GM06990 (cell line): ENCODE data around the gene KCNAB1.
A peak's percentile ranks its signal among the peaks of the same experiment; 100 is the strongest.

Experiments used
- DNase-seq: peaks from one replicate; pipeline ENCODE4 v3.0.0-alpha.2; 2011; ENCODE audit not compliant: insufficient read length; ENCODE audit errors: extremely low read depth
- H3K27me3 ChIP-seq: replicated peaks from 2 replicates; pipeline ENCODE4 v1.6.0; 2011; ENCODE audit warnings: low read length; ENCODE audit not compliant: control insufficient read depth, insufficient read depth
- H3K36me3 ChIP-seq: 2 replicates; pipeline ENCODE4 v1.5.1; 2011; ENCODE audit warnings: low read length; ENCODE audit not compliant: control insufficient read depth, insufficient read depth
- H3K4me3 ChIP-seq: replicated peaks from 2 replicates; pipeline ENCODE4 v1.5.1; 2011; ENCODE audit warnings: low read depth, mild to moderate bottlenecking, control low read depth, low read length
- TF ChIP-seq, protein P1 (sequence below): IDR thresholded peaks from 2 replicates; pipeline ENCODE4 v1.5.1; 2011; ENCODE audit warnings: low read length, control low read depth, mild to moderate bottlenecking, inconsistent platforms; ENCODE audit not compliant: insufficient read depth, poor library complexity, severe bottlenecking

The KCNAB1 gene

DNA sequence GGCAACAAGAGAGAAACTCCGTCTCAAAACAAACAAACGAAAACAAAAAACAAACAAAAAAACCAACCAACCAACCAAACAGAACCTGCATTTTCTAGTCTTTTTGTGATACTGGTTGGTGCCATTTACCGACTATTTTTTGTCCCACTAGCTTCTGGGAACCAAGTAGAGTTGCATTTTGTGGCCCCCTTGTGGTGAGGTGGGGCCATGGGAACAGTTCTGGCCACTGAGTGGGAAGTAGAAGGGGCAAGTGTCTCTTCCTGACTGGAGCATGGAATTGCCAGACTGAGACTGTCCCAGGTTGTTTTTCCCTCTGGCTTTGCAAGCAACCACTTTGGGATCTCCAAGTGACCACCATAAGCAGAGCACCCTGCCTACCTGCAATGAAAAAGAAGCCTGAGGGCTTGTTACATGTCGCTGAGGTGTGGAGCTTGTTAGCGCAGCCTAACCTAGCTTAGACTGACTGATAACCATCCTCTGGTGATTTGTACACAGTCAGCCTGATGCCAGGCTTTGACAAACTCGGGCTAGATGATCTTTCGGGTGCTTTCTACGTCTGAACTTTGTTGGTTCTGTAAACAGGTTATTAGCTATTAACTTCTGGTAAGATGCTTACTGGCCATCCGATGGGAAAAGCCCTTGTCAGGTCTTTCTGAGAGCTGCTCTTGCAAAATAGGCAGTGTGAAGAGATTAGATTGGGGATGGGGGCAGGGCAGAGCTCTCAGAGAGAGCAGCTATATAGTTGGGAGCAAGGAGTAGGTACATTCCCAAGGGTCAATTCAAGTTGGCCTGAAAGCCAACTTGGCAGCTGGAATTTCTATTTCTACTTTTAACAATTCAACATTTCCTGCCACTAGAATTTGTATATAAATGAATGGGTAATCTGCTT lies 262.3 kb downstream of the KCNAB1 start:
- DNase-seq = no peak
- Histone ChIP-seq H3K27me3 (no peaks in the 10 kb centered on the region; the same call in 1 of the 2 replicates), H3K4me3 (no peak overlapping the region), H3K36me3 (no peaks in the 10 kb centered on the region)
- TF ChIP-seq, protein P1, sequence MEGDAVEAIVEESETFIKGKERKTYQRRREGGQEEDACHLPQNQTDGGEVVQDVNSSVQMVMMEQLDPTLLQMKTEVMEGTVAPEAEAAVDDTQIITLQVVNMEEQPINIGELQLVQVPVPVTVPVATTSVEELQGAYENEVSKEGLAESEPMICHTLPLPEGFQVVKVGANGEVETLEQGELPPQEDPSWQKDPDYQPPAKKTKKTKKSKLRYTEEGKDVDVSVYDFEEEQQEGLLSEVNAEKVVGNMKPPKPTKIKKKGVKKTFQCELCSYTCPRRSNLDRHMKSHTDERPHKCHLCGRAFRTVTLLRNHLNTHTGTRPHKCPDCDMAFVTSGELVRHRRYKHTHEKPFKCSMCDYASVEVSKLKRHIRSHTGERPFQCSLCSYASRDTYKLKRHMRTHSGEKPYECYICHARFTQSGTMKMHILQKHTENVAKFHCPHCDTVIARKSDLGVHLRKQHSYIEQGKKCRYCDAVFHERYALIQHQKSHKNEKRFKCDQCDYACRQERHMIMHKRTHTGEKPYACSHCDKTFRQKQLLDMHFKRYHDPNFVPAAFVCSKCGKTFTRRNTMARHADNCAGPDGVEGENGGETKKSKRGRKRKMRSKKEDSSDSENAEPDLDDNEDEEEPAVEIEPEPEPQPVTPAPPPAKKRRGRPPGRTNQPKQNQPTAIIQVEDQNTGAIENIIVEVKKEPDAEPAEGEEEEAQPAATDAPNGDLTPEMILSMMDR = peak; percentile 79

DNA sequence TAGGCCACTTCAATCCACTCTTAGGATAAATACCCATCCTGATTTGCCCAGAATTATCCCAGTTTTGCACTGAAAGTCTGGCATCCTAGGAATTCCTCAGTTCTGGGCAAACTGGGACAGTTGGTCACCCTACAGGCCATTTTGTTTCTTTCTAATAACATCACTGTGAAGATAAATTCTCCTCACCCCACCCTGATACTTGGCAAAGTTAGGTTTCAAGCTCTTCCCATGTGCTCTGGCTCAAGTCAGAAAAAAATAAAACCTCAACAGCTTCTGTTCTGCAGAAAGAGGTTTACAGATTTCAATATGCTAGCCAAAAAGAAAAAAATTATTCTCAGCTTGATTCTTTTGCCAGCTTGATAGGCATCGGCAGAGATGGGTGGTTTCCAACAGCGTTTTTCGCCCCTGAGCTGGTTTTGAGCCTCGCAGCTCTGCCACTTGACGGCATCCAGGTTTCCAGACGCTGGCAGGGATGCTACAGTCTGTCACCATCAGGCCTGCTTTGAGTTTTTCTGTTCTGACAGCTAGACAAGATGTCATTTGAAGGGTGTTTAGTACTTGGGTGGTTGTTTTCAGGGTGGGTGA lies 263.2 kb downstream of the KCNAB1 start:
- no peaks in the 10 kb centered on the region; the same call in 1 of the 2 replicates for H3K27me3 ChIP-seq
- DNase-seq = no peak
- TF ChIP-seq, protein P1 = no peak
- H3K36me3 ChIP-seq = no peaks in the 10 kb centered on the region
- H3K4me3 ChIP-seq = no peak overlapping the region

DNA sequence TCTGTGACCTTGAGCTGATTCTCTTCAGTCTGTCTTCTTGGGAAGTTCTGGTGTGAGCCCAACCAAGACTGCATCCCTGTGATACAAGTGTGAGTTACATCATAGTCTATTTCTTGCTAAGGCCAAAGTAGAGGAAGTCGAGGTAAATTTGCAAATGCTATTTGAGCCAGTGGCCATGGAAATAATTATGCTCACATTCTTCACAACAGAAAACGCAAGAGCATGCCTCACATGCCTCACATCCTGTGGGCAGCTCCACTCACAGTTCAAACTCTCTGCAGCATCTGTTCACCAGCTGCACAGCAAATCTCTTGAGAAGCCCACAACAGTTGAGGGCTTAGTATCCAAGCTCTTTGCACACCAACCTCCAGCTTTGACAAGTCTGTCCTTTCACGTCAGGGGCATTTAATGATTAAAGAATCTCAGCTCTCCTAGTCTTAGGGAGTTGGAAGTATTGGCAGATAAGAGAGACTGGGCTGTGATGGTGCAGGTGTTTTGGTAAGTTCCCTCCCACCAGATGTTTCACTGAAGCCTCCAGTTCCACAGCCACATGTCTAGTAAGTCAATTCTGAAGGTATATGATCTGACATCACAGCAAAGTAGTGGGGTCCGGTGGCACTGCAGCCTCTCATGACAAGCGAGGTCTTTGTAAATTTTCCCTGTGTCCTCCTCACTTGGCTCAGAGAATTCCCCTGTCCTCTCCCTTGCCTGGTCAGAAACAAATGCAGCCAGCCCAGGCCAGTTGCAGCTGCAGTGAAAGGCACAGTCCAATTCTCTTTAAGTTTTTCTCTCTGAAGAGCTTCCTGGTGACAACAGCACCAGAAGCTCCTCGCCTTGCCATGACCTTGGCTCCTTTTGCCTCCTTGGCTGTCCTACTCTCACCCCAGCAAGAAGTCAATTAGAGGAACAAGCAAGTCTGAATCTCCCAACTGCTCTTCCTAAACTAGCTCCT lies 268.4 kb downstream of the KCNAB1 start:
- peak; percentile 6 for DNase-seq
- Histone ChIP-seq H3K27me3 (no peaks in the 10 kb centered on the region), H3K4me3 (no peak overlapping the region), H3K36me3 (no peaks in the 10 kb centered on the region)
- TF ChIP-seq, protein P1 = no peak

DNA sequence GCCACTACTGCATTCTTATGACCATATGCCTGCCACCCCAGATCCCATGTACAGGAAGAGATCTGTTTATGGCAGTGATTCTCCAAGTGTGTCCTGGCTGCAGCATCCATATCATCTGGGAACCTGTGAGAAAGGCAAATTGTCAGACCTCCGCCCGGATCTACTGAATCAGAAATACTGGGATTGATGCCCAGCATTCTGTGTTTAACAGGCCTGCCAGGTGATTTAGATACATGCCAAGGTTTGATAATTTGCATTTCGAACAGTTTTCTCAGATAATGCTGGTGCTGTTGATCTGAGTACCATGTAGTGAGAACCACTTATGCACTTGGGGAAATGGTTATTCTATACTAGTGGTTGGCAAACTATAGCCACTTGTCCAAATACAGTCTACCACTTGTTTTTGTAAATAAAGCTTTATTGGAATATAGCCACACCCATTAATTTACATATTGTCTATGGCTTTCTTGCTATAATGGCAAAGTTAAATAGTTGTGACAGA lies 269.1 kb downstream of the KCNAB1 start:
- TF ChIP-seq, protein P1 = no peak
- DNase-seq = no peak
- Histone ChIP-seq H3K4me3 (no peak overlapping the region), H3K36me3 (no peaks in the 10 kb centered on the region), H3K27me3 (no peaks in the 10 kb centered on the region)

DNA sequence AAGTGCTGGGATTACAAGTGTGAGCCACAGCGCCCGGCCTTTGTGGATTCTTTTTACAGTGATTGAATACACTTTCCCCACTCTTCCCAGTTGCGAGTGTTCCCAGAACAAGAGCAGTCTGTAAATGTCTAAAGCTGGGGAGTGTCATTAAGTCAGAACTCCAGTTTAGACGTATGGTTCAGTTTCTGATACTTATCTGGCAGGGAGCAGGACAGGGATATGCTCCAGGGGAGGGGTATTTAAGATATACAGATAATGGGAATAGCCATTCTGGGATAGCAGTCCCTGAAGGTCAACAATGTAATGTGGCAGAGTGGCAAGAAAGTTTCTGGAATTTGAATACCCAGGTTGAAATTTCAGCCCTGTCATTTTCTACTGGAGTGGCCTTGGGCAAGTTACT lies 270.5 kb downstream of the KCNAB1 start:
- H3K4me3 ChIP-seq = no peak overlapping the region
- no peaks in the 10 kb centered on the region for H3K36me3 ChIP-seq
- no peaks in the 10 kb centered on the region for H3K27me3 ChIP-seq
- TF ChIP-seq, protein P1 = no peak
- no peak for DNase-seq
